A549 (cell line): ENCODE data around the gene CLDN7. TPM values are rescaled to one million over a fixed set of nuclear protein-coding genes. Genes with fewer than 3 reads are reported as not detected.

Source experiments
- ATAC-seq, 2 experiments: fragments of 200-7000 bp in 1 of 2; fragments of >200 bp in 1 of 2; cut with Nextera tagmentation in 1 of 2; cut with Tn5 transposase in 1 of 2; 3 replicates each; pipeline versions ENCODE4 v1.8.0 to v1.9.1; 2018 to 2020; ENCODE audit warnings: mild to moderate bottlenecking in 1 of 2, moderate library complexity in 1 of 2
- CTCF ChIA-PET: fragments of 300-600 bp; sonication (Branson Sonifier 250); formaldehyde crosslinking; extraction: SDS; loops from one replicate; lab custom pipeline; 2021; ENCODE audit warnings: antibody characterized with exemption, inconsistent platforms; lab: Yijun Ruan, JAX
- POLR2A ChIA-PET: fragments of 350-600 bp; formaldehyde crosslinking; extraction: SDS; loops from one replicate; lab custom pipeline; 2021; ENCODE audit warnings: antibody characterized with exemption, inconsistent platforms; lab: Yijun Ruan, JAX
- DNase-seq, 2 experiments: peaks; one replicate each; pipeline versions ENCODE4 v3.0.0 to v3.0.0-alpha.2; 2011 to 2016; ENCODE audit warnings: low read depth in 1 of 2, low spot score in 1 of 2
- FAIRE-seq: peaks from 2 replicates; lab custom pipeline; 2011; peaks lifted over from hg19 to GRCh38; lab: Jason Lieb, UNC
- H3K27ac ChIP-seq, 2 experiments: fragments of >200 bp; sonication (Bioruptor Twin); formaldehyde crosslinking; 3 replicates each; pipeline ENCODE4 v1.5.1; 2016 to 2017
- H3K4me1 ChIP-seq: fragments of >200 bp; sonication (Bioruptor Twin); formaldehyde crosslinking; 3 replicates; pipeline ENCODE4 v1.6.1; 2016
- H3K4me2 ChIP-seq: fragments of >200 bp; sonication (Bioruptor Twin); formaldehyde crosslinking; 3 replicates; pipeline ENCODE4 v1.6.1; 2016
- H3K4me3 ChIP-seq: fragments of >200 bp; sonication (Bioruptor Twin); formaldehyde crosslinking; 3 replicates; pipeline ENCODE4 v1.5.1; 2016
- H3K9me3 ChIP-seq: fragments of >200 bp; sonication (Bioruptor Twin); formaldehyde crosslinking; 3 replicates; pipeline ENCODE4 v1.6.1; 2016
- ATOH8 ChIP-seq: fragments of 250-450 bp; sonication (Bioruptor Pico); IDR thresholded peaks from 2 replicates; pipeline ENCODE4 v1.5.0; 2020; ENCODE audit warnings: low read depth, mild to moderate bottlenecking, moderate library complexity
- CBX2 ChIP-seq: fragments of 200-600 bp; sonication (generic); IDR thresholded peaks from 2 replicates; pipeline ENCODE4 v1.6.1; 2016; ENCODE audit warnings: low read depth, mild to moderate bottlenecking, borderline replicate concordance
- CBX8 ChIP-seq: fragments of 200-600 bp; sonication (generic); IDR thresholded peaks from 2 replicates; pipeline ENCODE4 v1.6.1; 2016
- CEBPB ChIP-seq, 2 experiments: fragments of >200 bp in 1 of 2; sonication (Bioruptor Twin) in 1 of 2; formaldehyde crosslinking in 1 of 2; IDR thresholded peaks; 2 replicates each; pipeline ENCODE4 v1.6.1; 2012 to 2016
- CTCF ChIP-seq: fragments of >200 bp; sonication (Bioruptor Twin); formaldehyde crosslinking; IDR thresholded peaks from 3 replicates; pipeline ENCODE4 v1.5.1; 2016
- E2F6 ChIP-seq: IDR thresholded peaks from 2 replicates; pipeline ENCODE4 v1.6.1; 2012; ENCODE audit warnings: low read depth, borderline replicate concordance
- FOXS1 ChIP-seq: fragments of 250-450 bp; sonication (Bioruptor Pico); IDR thresholded peaks from 2 replicates; pipeline ENCODE4 v1.5.0; 2020; ENCODE audit warnings: mild to moderate bottlenecking, moderate library complexity
- JUN ChIP-seq, 2 experiments: fragments of >200 bp; sonication (Bioruptor Twin); formaldehyde crosslinking; IDR thresholded peaks; 2 replicates in 1 of 2; 3 replicates in 1 of 2; pipeline ENCODE4 v1.6.1; 2016 to 2017
- KDM1A ChIP-seq: fragments of 200-600 bp; sonication (generic); IDR thresholded peaks from 2 replicates; pipeline ENCODE4 v1.6.1; 2016; ENCODE audit warnings: low read depth, mild to moderate bottlenecking
- KDM5A ChIP-seq: fragments of 200-600 bp; sonication (generic); IDR thresholded peaks from 2 replicates; pipeline ENCODE4 v1.6.1; 2016; ENCODE audit warnings: antibody characterized with exemption, mild to moderate bottlenecking
- NFE2L2 ChIP-seq: fragments of 150-350 bp; conservative IDR thresholded peaks from 2 replicates; pipeline ENCODE4 v1.6.1; 2014; ENCODE audit warnings: low read length
- NPAS2 ChIP-seq: fragments of 250-450 bp; sonication (Bioruptor Pico); IDR thresholded peaks from 2 replicates; pipeline ENCODE4 v1.8.0; 2022; ENCODE audit warnings: mild to moderate bottlenecking, moderate library complexity, borderline replicate concordance
- RARB ChIP-seq: fragments of 250-450 bp; sonication (Bioruptor Pico); IDR thresholded peaks from 2 replicates; pipeline ENCODE4 v1.8.0; 2021; ENCODE audit warnings: mild to moderate bottlenecking, moderate library complexity
- REST ChIP-seq: fragments of 200-600 bp; sonication (generic); IDR thresholded peaks from 2 replicates; pipeline ENCODE4 v1.6.1; 2016; ENCODE audit warnings: antibody characterized with exemption, mild to moderate bottlenecking, moderate library complexity
- TFCP2L1 ChIP-seq: fragments of 250-450 bp; sonication (Bioruptor Pico); IDR thresholded peaks from 2 replicates; pipeline ENCODE4 v1.5.0; 2021; ENCODE audit warnings: mild to moderate bottlenecking
- WGBS: methylation state at CpG from one replicate; pipeline ENCODE4 v1.1.6; 2017; ENCODE audit errors: missing lambda C conversion rate; 5-methylcytosine and 5-hydroxymethylcytosine counted together
- polyA plus RNA-seq, 4 experiments: library from polyadenylated mRNA; depleted of rRNA in 3 of 4; stranded (reverse); fragments of >200 nt; fragmentation: RNase III in 1 of 4; extraction: RNeasy Plus Mini Kit Qiagen cat#74134 plus additional on column Dnase treatment in 1 of 4; gene quantifications; 2 replicates in 3 of 4; 3 replicates in 1 of 4; pipeline ENCODE4 v1.2.3, GENCODE V29; 2011 to 2017

CLDN7 gene
- polyA plus RNA-seq, 2 of the 4 experiments (the other 2 are of a cell fraction), result 0.97 to 4.2 TPM

DNA sequence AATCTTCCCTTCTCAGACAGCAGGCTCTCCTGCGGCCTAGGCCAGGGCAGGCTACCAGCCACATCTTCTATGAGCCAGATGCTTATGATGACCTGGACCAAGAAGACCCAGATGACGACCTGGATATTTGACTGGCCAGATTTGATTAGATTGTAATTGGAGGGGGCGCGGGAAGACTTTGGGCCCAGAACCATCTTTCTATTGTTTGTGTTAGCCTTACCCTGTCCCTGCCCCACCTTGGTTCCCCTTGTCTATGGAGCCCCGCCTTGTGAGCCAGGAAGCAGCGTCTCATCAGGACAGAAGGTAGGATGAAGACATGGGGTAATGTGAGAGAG is 2.8 kb downstream of the CLDN7 start:
- DNase-seq (no peak), FAIRE-seq (no peak), ATAC-seq (no peak)
- CTCF ChIA-PET, result interaction anchor here (0.6 to 2.2 kb wide), 8 partner anchors 16 to 624 kb away, joined by 3 to 12 read pairs (median 4); partner anchors contain the start of gene SLC2A4
- TF ChIP-seq KDM5A (no peak), JUN (IDR thresholded peaks at IDR 0.05) (no peak), CBX8 (no peak), RARB (CRISPR knock-in tag) (no peak), FOXS1 (CRISPR knock-in tag) (no peak), NFE2L2 (no peak), CTCF (no peak), TFCP2L1 (CRISPR knock-in tag) (no peak), E2F6 (no peak), ATOH8 (CRISPR knock-in tag) (no peak), NPAS2 (CRISPR knock-in tag) (no peak), CBX2 (no peak), KDM1A (no peak)
- POLR2A ChIA-PET, result interaction anchor here (0.8 kb wide), 1 partner anchor 22 kb away, joined by 3 read pairs; the partner anchor contains the start of gene SLC2A4
- peak overlapping the region; percentile 69 for H3K4me2 ChIP-seq
- H3K4me1 ChIP-seq, result peaks cover 38% of the 10 kb centered on the region
- no peak overlapping the region for H3K4me3 ChIP-seq
- 94% methylated on average over 6 of the region's 6 CpGs for WGBS
- peak overlapping the region; percentile 69; a peak in 5 of 6 replicates for H3K27ac ChIP-seq
- no peaks in the 10 kb centered on the region for H3K9me3 ChIP-seq

DNA sequence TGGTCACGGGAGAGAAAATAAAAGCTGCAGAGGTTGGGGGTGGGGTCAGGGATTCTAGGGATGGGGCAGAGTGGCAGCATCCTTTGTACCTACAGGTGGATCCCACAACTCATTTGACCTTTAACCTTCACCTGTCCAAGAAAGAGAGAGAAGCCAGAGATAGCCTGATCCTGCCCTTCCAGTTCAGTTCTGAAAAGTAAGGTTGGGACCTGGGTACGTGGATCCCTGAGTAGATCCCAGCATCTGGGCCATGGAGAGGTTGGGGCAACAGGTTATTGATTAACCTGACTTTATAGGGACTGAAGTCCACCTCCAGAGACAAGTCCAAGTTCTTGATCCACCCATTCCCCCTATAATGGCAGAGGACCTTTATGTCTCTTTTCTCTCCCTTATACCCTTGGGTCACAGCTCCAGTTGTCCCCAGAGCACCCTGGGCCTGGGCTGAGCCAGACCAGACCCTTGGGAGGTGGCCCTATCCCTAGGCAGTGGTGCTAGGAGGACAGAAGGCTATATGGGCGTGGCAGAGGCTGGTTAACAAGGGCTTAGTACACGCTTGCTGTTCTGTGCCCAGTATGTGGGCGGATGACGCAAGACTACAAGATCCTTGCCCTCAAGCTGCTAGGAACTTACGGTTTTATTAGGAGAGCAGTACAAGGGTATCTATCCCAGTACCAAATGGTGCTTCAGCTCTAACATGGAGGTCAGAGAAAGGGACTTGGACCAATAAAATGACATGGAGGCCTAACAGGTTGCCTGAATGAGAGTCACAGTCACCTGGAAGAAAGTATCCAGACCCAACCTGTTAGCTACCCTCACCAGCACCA is 3.3 kb downstream of the CLDN7 start:
- Histone ChIP-seq H3K4me2 (peak overlapping the region; percentile 69), H3K9me3 (no peaks in the 10 kb centered on the region)
- ChIA-PET POLR2A (no interaction called here), CTCF (interaction anchor here (0.5 to 5.6 kb wide), 10 partner anchors 9 to 110 kb away, joined by 3 to 42 read pairs (median 4); partner anchors contain the start of gene SLC2A4)
- no peak for TF ChIP-seq NFE2L2
- TF ChIP-seq CEBPB (IDR thresholded peaks at IDR 0.05), result peak; percentile 62 to 72; a peak in 3 of 4 replicates
- TF ChIP-seq REST, result no peak
- TF ChIP-seq, all 56 proteins: peak for 1
- no peak overlapping the region for H3K4me3 ChIP-seq
- WGBS, result 66% methylated on average over 7 of the region's 7 CpGs
- DNase-seq (peak in 1 of 2 experiments; percentile 64), FAIRE-seq (no peak), ATAC-seq (peak in 1 of 2 experiments; percentile 15; a peak in 3 of 6 replicates)
- H3K4me1 ChIP-seq, result peaks cover 33% of the 10 kb centered on the region
- peak overlapping the region; percentile 69 for H3K27ac ChIP-seq
